MM.1S (cell line): ENCODE data around the gene SNX9.

Experiments used
- CTCF ChIP-seq: fragments of 300-600 bp; sonication (generic); IDR thresholded peaks from 2 replicates; pipeline ENCODE4 v1.5.1; 2016; ENCODE audit warnings: antibody characterized with exemption, low read length, mixed read lengths
- EZH2 ChIP-seq: fragments of 300-600 bp; sonication (generic); optimal IDR thresholded peaks from 2 replicates; pipeline ENCODE3; 2017; ENCODE audit warnings: low read depth, mild to moderate bottlenecking, antibody characterized with exemption, low read length, mixed read lengths

DNA sequence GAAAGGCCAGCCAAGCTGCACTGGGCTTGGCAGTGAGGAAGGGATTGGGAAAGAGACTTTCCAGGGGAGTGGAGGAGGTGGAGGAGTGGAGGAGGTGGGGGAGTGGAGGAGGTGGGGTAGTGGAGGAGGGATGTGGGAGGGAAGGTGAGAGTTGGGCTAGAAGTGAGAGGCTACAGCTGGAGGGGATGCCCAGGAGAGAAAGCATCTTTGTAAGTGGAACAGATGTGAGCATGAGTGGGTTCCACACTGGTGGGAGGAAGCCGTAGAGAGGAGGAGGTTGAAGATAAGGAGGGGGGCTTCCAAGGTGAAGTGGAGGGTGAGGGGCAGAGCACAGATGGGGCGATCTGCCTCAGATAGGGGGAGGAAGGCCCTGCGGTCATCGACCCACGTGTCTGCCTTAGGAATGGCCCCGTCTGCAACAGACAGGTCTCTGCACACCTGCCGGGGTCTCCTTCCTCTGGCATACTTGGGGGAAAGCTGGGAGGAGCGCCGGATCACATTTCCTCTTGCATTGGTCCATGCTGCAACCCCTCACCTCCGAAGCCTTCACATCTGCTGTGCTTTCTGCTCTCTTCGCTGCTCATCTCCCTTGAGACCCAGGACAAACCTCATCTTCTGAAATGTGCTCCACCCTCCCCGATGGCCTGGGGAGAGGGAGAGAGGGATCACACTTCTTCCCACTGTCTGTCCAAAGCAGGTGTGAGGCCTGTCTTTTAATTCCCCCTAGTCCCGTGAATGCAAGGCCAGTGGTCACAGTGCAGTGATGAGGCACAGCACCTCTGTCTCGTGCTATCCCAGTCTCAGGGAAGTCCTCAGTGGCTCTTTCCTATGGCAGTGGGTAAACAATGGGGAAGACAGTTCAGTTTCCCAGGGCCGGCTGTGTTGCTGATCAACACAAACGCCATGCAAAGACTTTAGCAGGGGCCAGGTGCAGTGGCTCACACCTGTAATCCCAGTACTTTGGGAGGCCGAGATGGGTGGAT, 48.6 kb upstream of the SNX9 start:
- TF ChIP-seq CTCF, result no peak
- no peak for TF ChIP-seq EZH2
